HCT116 (cell line): ENCODE data around the gene STING1. TPM values are rescaled to one million over a fixed set of nuclear protein-coding genes. Genes with fewer than 3 reads are reported as not detected.

Experiments
- ATAC-seq: fragments of 200-7000 bp; cut with Tn5 transposase; 2 replicates; pipeline ENCODE4 v1.9.1; 2020; ENCODE audit warnings: mild to moderate bottlenecking, moderate library complexity
- BruUV-seq: library from RNA; stranded (reverse); fragments of 400-500 nt; replicated peaks from 2 replicates; lab custom pipeline; 2021; lab: Mats Ljungman, UMichigan
- CTCF ChIA-PET: fragments of 300-600 bp; sonication (Branson Sonifier 250); formaldehyde crosslinking; loops from one replicate; lab custom pipeline; 2021; ENCODE audit warnings: antibody characterized with exemption; lab: Charles Lee
- POLR2A ChIA-PET: fragments of 300-600, 350-600 bp; sonication (Branson Sonifier 250); formaldehyde crosslinking; loops from one replicate; lab custom pipeline; 2021; ENCODE audit warnings: antibody characterized with exemption; lab: Charles Lee
- RAD21 ChIA-PET, 2 experiments: fragments of 300-600 bp; sonication (Branson Sonifier 250); formaldehyde crosslinking; loops; one replicate each; lab custom pipeline; 2023; ENCODE audit warnings: low total read pairs in 2 of 2; ENCODE audit not compliant: uncharacterized antibody in 2 of 2, unreplicated experiment in 2 of 2, low non-redundant PET in 1 of 2; lab: Charles Lee
- DNase-seq: peaks from one replicate; pipeline ENCODE4 v3.0.0-alpha.2; 2010; ENCODE audit warnings: low read depth, low spot score
- H2AFZ ChIP-seq: fragments of 200-600 bp; shearing (Covaris generic), sonication (generic); 2 replicates; pipeline ENCODE4 v1.6.1; 2017; ENCODE audit warnings: low read depth, mixed run types, mixed read lengths, antibody characterized with exemption, low read length; ENCODE audit not compliant: poor library complexity, severe bottlenecking
- H3K27ac ChIP-seq: 2 replicates; pipeline ENCODE4 v1.5.1; 2012; ENCODE audit warnings: low read depth, low read length
- H3K27me3 ChIP-seq: fragments of 200-600 bp; sonication (generic); 2 replicates; pipeline ENCODE4 v1.6.1; 2016; ENCODE audit warnings: mixed run types, low read length, mixed read lengths; ENCODE audit not compliant: insufficient read depth
- H3K36me3 ChIP-seq, 2 experiments: fragments of 200-500 bp in 1 of 2; fragments of 200-600 bp in 1 of 2; sonication (Bioruptor generic) in 1 of 2; sonication (generic) in 1 of 2; 2 replicates each; pipeline versions ENCODE4 v1.5.1 to v1.6.1; 2014 to 2016; ENCODE audit warnings: low read length in 2 of 2, inconsistent platforms in 1 of 2, mixed read lengths in 1 of 2, mixed run types in 1 of 2; ENCODE audit not compliant: insufficient read depth in 2 of 2, control insufficient read depth in 1 of 2
- H3K4me1 ChIP-seq, 2 experiments: fragments of 200-600 bp in 1 of 2; sonication (generic) in 1 of 2; 2 replicates each; pipeline versions ENCODE4 v1.5.1 to v1.6.1; 2012 to 2017; ENCODE audit warnings: low read length in 2 of 2, inconsistent platforms in 1 of 2, mild to moderate bottlenecking in 1 of 2, mixed read lengths in 1 of 2, mixed run types in 1 of 2, moderate library complexity in 1 of 2; ENCODE audit not compliant: insufficient read depth in 2 of 2, control insufficient read depth in 1 of 2
- H3K4me2 ChIP-seq: fragments of 200-600 bp; sonication (generic); 2 replicates; pipeline ENCODE4 v1.6.1; 2017; ENCODE audit warnings: mixed run types, low read length, mixed read lengths
- H3K4me3 ChIP-seq, 2 experiments: fragments of 200-600 bp in 1 of 2; sonication (generic) in 1 of 2; replicated peaks in 1 of 2; 2 replicates each; pipeline ENCODE4 v1.5.1; 2011 to 2016; ENCODE audit warnings: low read length in 2 of 2, control low read depth in 1 of 2, low read depth in 1 of 2, mild to moderate bottlenecking in 1 of 2, mixed read lengths in 1 of 2, mixed run types in 1 of 2
- H3K79me2 ChIP-seq: fragments of 200-600 bp; sonication (generic); 2 replicates; pipeline ENCODE4 v1.6.1; 2017; ENCODE audit warnings: mild to moderate bottlenecking, mixed run types, low read length, moderate library complexity, mixed read lengths; ENCODE audit not compliant: insufficient read depth
- H3K9ac ChIP-seq: fragments of 200-600 bp; sonication (generic); 2 replicates; pipeline ENCODE4 v1.6.1; 2016; ENCODE audit warnings: low read length, mixed read lengths
- H3K9me2 ChIP-seq: fragments of 200-600 bp; sonication (generic), shearing (Covaris generic); 2 replicates; pipeline ENCODE4 v1.6.1; 2017; ENCODE audit warnings: mixed run types, mild to moderate bottlenecking, moderate library complexity; ENCODE audit not compliant: insufficient read depth
- H3K9me3 ChIP-seq, 2 experiments: fragments of 200-500 bp in 1 of 2; fragments of 200-600 bp in 1 of 2; sonication (Bioruptor generic) in 1 of 2; sonication (generic) in 1 of 2; 2 replicates each; pipeline ENCODE4 v1.6.1; 2014 to 2017; ENCODE audit warnings: low read length in 2 of 2, mixed read lengths in 2 of 2, inconsistent platforms in 1 of 2, low read depth in 1 of 2, mild to moderate bottlenecking in 1 of 2, mixed run types in 1 of 2, moderate library complexity in 1 of 2; ENCODE audit not compliant: control insufficient read depth in 1 of 2, insufficient read depth in 1 of 2
- H4K20me1 ChIP-seq: fragments of 200-600 bp; sonication (generic), shearing (Covaris generic); 2 replicates; pipeline ENCODE4 v1.6.1; 2017; ENCODE audit warnings: mixed run types, mild to moderate bottlenecking, moderate library complexity; ENCODE audit not compliant: insufficient read depth
- CEBPB ChIP-seq: IDR thresholded peaks from 2 replicates; pipeline ENCODE4 v1.6.1; 2012; ENCODE audit warnings: low read depth
- ELF1 ChIP-seq: IDR thresholded peaks from 2 replicates; pipeline ENCODE4 v1.6.1; 2012; ENCODE audit warnings: low read depth, borderline replicate concordance
- EZH2 ChIP-seq: fragments of 200-600 bp; sonication (generic); IDR thresholded peaks from 2 replicates; pipeline ENCODE4 v1.6.1; 2017; ENCODE audit warnings: antibody characterized with exemption, mixed run types
- EZH2phosphoT487 ChIP-seq: fragments of 200-600 bp; IDR thresholded peaks from 2 replicates; pipeline ENCODE4 v1.6.1; 2018; ENCODE audit warnings: antibody characterized with exemption, borderline replicate concordance
- FOSL1 ChIP-seq: IDR thresholded peaks from 2 replicates; pipeline ENCODE4 v1.6.1; 2012; ENCODE audit warnings: low read depth
- JUND ChIP-seq: IDR thresholded peaks from 2 replicates; pipeline ENCODE4 v1.6.1; 2012
- POLR2A ChIP-seq: IDR thresholded peaks from 2 replicates; pipeline ENCODE4 v1.7.0; 2011; ENCODE audit warnings: borderline replicate concordance; ENCODE audit not compliant: insufficient read depth, insufficient read length; ENCODE audit errors: extremely low read depth
- POLR2AphosphoS5 ChIP-seq: IDR thresholded peaks from 2 replicates; pipeline ENCODE4 v1.6.1; 2011; ENCODE audit warnings: mild to moderate bottlenecking, low read depth, low read length, moderate library complexity
- SP1 ChIP-seq: IDR thresholded peaks from 2 replicates; pipeline ENCODE4 v1.6.1; 2012; ENCODE audit warnings: low read depth
- SRF ChIP-seq: IDR thresholded peaks from 2 replicates; pipeline ENCODE4 v1.6.1; 2012; ENCODE audit warnings: low read depth
- YY1 ChIP-seq: IDR thresholded peaks from 2 replicates; pipeline ENCODE4 v1.6.1; 2011; ENCODE audit warnings: low read length, low read depth, moderate library complexity, mild to moderate bottlenecking; ENCODE audit not compliant: insufficient replicate concordance; ENCODE audit errors: extremely low read depth
- ZNF274 ChIP-seq: fragments of 200-500 bp; sonication (Bioruptor generic); IDR thresholded peaks from 2 replicates; pipeline ENCODE4 v1.6.1; 2014; ENCODE audit warnings: mild to moderate bottlenecking, low read depth, low read length, inconsistent platforms
- intact Hi-C: fragments of 100-400 bp; cut with micrococcal nuclease; formaldehyde crosslinking; loops from 2 replicates; pipeline ENCODE4 v1.10.0; 2022
- total RNA-seq: library from RNA; stranded (reverse); gene quantifications from one replicate; pipeline ENCODE4 v1.2.1, GENCODE V29; 2021; ENCODE audit not compliant: unreplicated experiment
- TF ChIP-seq, protein P1 (sequence below): IDR thresholded peaks from 2 replicates; pipeline ENCODE4 v1.6.1; 2012; ENCODE audit warnings: low read depth
- TF ChIP-seq, protein P2 (sequence below): IDR thresholded peaks from 2 replicates; pipeline ENCODE4 v1.6.1; 2011; ENCODE audit warnings: mild to moderate bottlenecking, low read length, moderate library complexity; ENCODE audit not compliant: insufficient replicate concordance; ENCODE audit errors: extremely low read depth
- TF ChIP-seq, protein P3 (sequence below): IDR thresholded peaks from 2 replicates; pipeline ENCODE4 v1.6.1; 2012
- TF ChIP-seq, protein P4 (sequence below), 3 experiments: fragments of 200-600 bp in 1 of 3; sonication (generic) in 1 of 3; IDR thresholded peaks in 2 of 3; conservative IDR thresholded peaks in 1 of 3; 2 replicates each; pipeline ENCODE4 v1.5.1; 2012 to 2017; ENCODE audit warnings: low read depth in 2 of 3, low read length in 2 of 3, antibody characterized with exemption in 1 of 3, borderline replicate concordance in 1 of 3, control low read depth in 1 of 3, mild to moderate bottlenecking in 1 of 3, mixed read lengths in 1 of 3, mixed run types in 1 of 3, moderate library complexity in 1 of 3; ENCODE audit not compliant: insufficient read depth in 1 of 3

The STING1 gene
- total RNA-seq, 1 experiment from 2014 or later: 17.7 TPM

DNA sequence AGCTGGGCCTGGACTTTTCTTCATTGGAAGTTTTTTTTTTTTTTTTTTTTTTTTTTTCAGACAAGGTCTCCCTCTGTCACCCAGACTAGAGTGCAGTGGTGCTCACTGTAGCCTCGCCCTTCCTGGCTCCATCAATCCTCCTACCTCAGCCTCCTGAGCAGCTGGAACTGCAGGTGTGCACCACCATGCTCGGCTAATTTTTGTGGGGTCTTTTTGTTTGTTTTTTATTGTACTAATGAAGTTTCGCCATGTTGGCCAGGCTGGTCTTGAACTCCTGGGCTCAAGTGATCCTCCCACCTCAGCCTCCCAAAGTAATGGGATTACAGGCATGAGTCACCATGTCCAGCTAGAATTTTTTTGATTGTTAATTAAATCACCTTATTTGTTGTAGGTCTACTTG, 46.9 kb downstream of the STING1 start:
- CTCF ChIA-PET: no interaction called here
- no peak overlapping the region for H2AFZ ChIP-seq
- ATAC-seq (no peak), DNase-seq (no peak)
- RAD21 ChIA-PET: no interaction called here
- no peaks in the 10 kb centered on the region for H3K36me3 ChIP-seq
- no peak overlapping the region for H3K4me3 ChIP-seq
- H3K4me1 ChIP-seq: peaks cover 2 to 17% of the 10 kb centered on the region in 2 experiments; a peak in 3 of 4 replicates
- no peaks in the 10 kb centered on the region for H3K27me3 ChIP-seq
- POLR2A ChIA-PET: no interaction called here
- H3K9ac ChIP-seq: no peak overlapping the region
- TF ChIP-seq EZH2: no peak
- no peak for TF ChIP-seq ELF1
- no peak for TF ChIP-seq ZNF274
- no peak for TF ChIP-seq SRF
- no peak for TF ChIP-seq POLR2AphosphoS5
- no peak for TF ChIP-seq FOSL1
- TF ChIP-seq, protein P1, sequence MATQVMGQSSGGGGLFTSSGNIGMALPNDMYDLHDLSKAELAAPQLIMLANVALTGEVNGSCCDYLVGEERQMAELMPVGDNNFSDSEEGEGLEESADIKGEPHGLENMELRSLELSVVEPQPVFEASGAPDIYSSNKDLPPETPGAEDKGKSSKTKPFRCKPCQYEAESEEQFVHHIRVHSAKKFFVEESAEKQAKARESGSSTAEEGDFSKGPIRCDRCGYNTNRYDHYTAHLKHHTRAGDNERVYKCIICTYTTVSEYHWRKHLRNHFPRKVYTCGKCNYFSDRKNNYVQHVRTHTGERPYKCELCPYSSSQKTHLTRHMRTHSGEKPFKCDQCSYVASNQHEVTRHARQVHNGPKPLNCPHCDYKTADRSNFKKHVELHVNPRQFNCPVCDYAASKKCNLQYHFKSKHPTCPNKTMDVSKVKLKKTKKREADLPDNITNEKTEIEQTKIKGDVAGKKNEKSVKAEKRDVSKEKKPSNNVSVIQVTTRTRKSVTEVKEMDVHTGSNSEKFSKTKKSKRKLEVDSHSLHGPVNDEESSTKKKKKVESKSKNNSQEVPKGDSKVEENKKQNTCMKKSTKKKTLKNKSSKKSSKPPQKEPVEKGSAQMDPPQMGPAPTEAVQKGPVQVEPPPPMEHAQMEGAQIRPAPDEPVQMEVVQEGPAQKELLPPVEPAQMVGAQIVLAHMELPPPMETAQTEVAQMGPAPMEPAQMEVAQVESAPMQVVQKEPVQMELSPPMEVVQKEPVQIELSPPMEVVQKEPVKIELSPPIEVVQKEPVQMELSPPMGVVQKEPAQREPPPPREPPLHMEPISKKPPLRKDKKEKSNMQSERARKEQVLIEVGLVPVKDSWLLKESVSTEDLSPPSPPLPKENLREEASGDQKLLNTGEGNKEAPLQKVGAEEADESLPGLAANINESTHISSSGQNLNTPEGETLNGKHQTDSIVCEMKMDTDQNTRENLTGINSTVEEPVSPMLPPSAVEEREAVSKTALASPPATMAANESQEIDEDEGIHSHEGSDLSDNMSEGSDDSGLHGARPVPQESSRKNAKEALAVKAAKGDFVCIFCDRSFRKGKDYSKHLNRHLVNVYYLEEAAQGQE: no peak
- TF ChIP-seq POLR2A: no peak
- TF ChIP-seq, protein P2, sequence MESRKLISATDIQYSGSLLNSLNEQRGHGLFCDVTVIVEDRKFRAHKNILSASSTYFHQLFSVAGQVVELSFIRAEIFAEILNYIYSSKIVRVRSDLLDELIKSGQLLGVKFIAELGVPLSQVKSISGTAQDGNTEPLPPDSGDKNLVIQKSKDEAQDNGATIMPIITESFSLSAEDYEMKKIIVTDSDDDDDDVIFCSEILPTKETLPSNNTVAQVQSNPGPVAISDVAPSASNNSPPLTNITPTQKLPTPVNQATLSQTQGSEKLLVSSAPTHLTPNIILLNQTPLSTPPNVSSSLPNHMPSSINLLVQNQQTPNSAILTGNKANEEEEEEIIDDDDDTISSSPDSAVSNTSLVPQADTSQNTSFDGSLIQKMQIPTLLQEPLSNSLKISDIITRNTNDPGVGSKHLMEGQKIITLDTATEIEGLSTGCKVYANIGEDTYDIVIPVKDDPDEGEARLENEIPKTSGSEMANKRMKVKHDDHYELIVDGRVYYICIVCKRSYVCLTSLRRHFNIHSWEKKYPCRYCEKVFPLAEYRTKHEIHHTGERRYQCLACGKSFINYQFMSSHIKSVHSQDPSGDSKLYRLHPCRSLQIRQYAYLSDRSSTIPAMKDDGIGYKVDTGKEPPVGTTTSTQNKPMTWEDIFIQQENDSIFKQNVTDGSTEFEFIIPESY: no peak
- TF ChIP-seq, protein P3, sequence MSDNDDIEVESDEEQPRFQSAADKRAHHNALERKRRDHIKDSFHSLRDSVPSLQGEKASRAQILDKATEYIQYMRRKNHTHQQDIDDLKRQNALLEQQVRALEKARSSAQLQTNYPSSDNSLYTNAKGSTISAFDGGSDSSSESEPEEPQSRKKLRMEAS: no peak
- TF ChIP-seq JUND: no peak
- TF ChIP-seq, protein P4, sequence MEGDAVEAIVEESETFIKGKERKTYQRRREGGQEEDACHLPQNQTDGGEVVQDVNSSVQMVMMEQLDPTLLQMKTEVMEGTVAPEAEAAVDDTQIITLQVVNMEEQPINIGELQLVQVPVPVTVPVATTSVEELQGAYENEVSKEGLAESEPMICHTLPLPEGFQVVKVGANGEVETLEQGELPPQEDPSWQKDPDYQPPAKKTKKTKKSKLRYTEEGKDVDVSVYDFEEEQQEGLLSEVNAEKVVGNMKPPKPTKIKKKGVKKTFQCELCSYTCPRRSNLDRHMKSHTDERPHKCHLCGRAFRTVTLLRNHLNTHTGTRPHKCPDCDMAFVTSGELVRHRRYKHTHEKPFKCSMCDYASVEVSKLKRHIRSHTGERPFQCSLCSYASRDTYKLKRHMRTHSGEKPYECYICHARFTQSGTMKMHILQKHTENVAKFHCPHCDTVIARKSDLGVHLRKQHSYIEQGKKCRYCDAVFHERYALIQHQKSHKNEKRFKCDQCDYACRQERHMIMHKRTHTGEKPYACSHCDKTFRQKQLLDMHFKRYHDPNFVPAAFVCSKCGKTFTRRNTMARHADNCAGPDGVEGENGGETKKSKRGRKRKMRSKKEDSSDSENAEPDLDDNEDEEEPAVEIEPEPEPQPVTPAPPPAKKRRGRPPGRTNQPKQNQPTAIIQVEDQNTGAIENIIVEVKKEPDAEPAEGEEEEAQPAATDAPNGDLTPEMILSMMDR (IDR thresholded peaks at IDR 0.05 in 2 of 3, conservative IDR thresholded peaks at IDR 0.05 in 1 of 3; ENCODE audit: borderline replicate concordance in 1 of 3, insufficient read depth in 1 of 3, low read depth in 2 of 3, low read length in 2 of 3): no peak
- TF ChIP-seq EZH2phosphoT487: no peak
- TF ChIP-seq CEBPB: no peak
- TF ChIP-seq YY1: no peak
- TF ChIP-seq SP1: no peak
- H3K9me2 ChIP-seq: no peaks in the 10 kb centered on the region
- no peaks in the 10 kb centered on the region for H4K20me1 ChIP-seq
- H3K4me2 ChIP-seq: no peak overlapping the region
- no TSS peak for BruUV-seq
- H3K79me2 ChIP-seq: no peaks in the 10 kb centered on the region
- intact Hi-C loops: no loop called here
- H3K27ac ChIP-seq: no peak overlapping the region
- no peaks in the 10 kb centered on the region for H3K9me3 ChIP-seq
